H1 (cell line): ENCODE results near the gene BLMH. TPM values are rescaled to one million over a fixed set of nuclear protein-coding genes. Genes with fewer than 3 reads are reported as not detected.

Source experiments
- CTCF ChIA-PET: fragments of 300-600 bp; sonication (Branson Sonifier 250); formaldehyde crosslinking; loops from one replicate; lab custom pipeline; 2021; ENCODE audit not compliant: partially characterized antibody; lab: Charles Lee
- POLR2A ChIA-PET: fragments of 300-600 bp; sonication (Branson Sonifier 250); formaldehyde crosslinking; loops from one replicate; lab custom pipeline; 2021; ENCODE audit warnings: inconsistent platforms; ENCODE audit not compliant: partially characterized antibody; lab: Charles Lee
- DNase-seq, 2 experiments: peaks; one replicate each; pipeline versions ENCODE4 v3.0.0 to v3.0.0-alpha.2; 2010 to 2022; ENCODE audit warnings: low spot score in 2 of 2, low read depth in 1 of 2, mixed read lengths in 1 of 2
- FAIRE-seq: peaks from 2 replicates; lab custom pipeline; 2011; peaks lifted over from hg19 to GRCh38; lab: Jason Lieb, UNC
- H2AFZ ChIP-seq: 2 replicates; pipeline ENCODE4 v1.8.1; 2012; ENCODE audit warnings: low read length, inconsistent platforms
- H2AK5ac ChIP-seq: 2 replicates; pipeline ENCODE4 v1.6.1; 2013; ENCODE audit warnings: low read depth, low read length
- H2BK120ac ChIP-seq: replicated peaks from 2 replicates; pipeline ENCODE3; 2013; ENCODE audit warnings: low read depth, low read length, inconsistent platforms
- H2BK12ac ChIP-seq: 2 replicates; pipeline ENCODE4 v1.6.1; 2013; ENCODE audit warnings: low read depth, low read length
- H2BK15ac ChIP-seq: 2 replicates; pipeline ENCODE4 v1.6.1; 2013; ENCODE audit warnings: low read length
- H2BK20ac ChIP-seq: 2 replicates; pipeline ENCODE4 v1.6.1; 2013; ENCODE audit warnings: low read length
- H2BK5ac ChIP-seq: 2 replicates; pipeline ENCODE4 v1.6.1; 2013; ENCODE audit warnings: low read depth, low read length
- H3K14ac ChIP-seq: 2 replicates; pipeline ENCODE4 v1.6.1; 2013; ENCODE audit warnings: inconsistent platforms; ENCODE audit not compliant: insufficient read length
- H3K18ac ChIP-seq: 2 replicates; pipeline ENCODE4 v1.6.1; 2013; ENCODE audit warnings: low read length; ENCODE audit errors: extremely low read depth
- H3K23ac ChIP-seq: 2 replicates; pipeline ENCODE4 v1.6.1; 2013; ENCODE audit warnings: inconsistent platforms; ENCODE audit not compliant: insufficient read length
- H3K23me2 ChIP-seq: 2 replicates; pipeline ENCODE4 v1.6.1; 2013; ENCODE audit warnings: low read depth, low read length
- H3K27ac ChIP-seq: 2 replicates; pipeline ENCODE4 v1.6.1; 2011; ENCODE audit warnings: low read depth, low read length, inconsistent platforms
- H3K27me3 ChIP-seq, 4 experiments: replicated peaks in 1 of 4; 1 replicate in 1 of 4; 2 replicates in 3 of 4; pipeline versions ENCODE4 v1.6.1 to v1.8.1; 2011 to 2013; ENCODE audit warnings: low read length in 3 of 4, mild to moderate bottlenecking in 3 of 4, inconsistent platforms in 2 of 4, mixed read lengths in 2 of 4, moderate library complexity in 1 of 4; ENCODE audit not compliant: control insufficient read depth in 3 of 4, insufficient read depth in 3 of 4; ENCODE audit errors: extremely low read depth in 1 of 4
- H3K36me3 ChIP-seq, 4 experiments: 2 replicates each; pipeline versions ENCODE4 v1.6.1 to v1.8.1; 2011 to 2013; ENCODE audit warnings: mild to moderate bottlenecking in 4 of 4, low read length in 3 of 4, moderate library complexity in 2 of 4, control low read depth in 1 of 4, inconsistent platforms in 1 of 4; ENCODE audit not compliant: insufficient read depth in 4 of 4, control insufficient read depth in 2 of 4
- H3K4ac ChIP-seq: replicated peaks from 2 replicates; pipeline ENCODE3; 2013; ENCODE audit warnings: low read length, low read depth, mixed read lengths, inconsistent platforms; ENCODE audit not compliant: insufficient read length
- H3K4me1 ChIP-seq, 4 experiments: replicated peaks in 1 of 4; 1 replicate in 1 of 4; 2 replicates in 3 of 4; pipeline versions ENCODE4 v1.6.1 to v1.8.1; 2011 to 2013; ENCODE audit warnings: low read length in 3 of 4, inconsistent platforms in 2 of 4, mixed read lengths in 1 of 4; ENCODE audit not compliant: insufficient read depth in 4 of 4, control insufficient read depth in 3 of 4
- H3K4me2 ChIP-seq, 2 experiments: 2 replicates each; pipeline versions ENCODE4 v1.6.1 to v1.8.1; 2011 to 2013; ENCODE audit warnings: low read depth in 2 of 2, low read length in 2 of 2, control low read depth in 1 of 2, inconsistent platforms in 1 of 2, mild to moderate bottlenecking in 1 of 2; ENCODE audit not compliant: insufficient read depth in 1 of 2
- H3K4me3 ChIP-seq, 4 experiments: fragments of 200-600, 300-600 bp in 1 of 4; sonication (generic), shearing (Covaris generic), sonication (Bioruptor Twin) in 1 of 4; 2 replicates each; pipeline versions ENCODE4 v1.5.1 to v1.8.1; 2011 to 2016; ENCODE audit warnings: low read length in 4 of 4, low read depth in 3 of 4, control low read depth in 2 of 4, inconsistent platforms in 2 of 4, mild to moderate bottlenecking in 2 of 4, mixed read lengths in 1 of 4, moderate library complexity in 1 of 4; ENCODE audit not compliant: insufficient read depth in 2 of 4; ENCODE audit errors: extremely low read depth in 1 of 4
- H3K56ac ChIP-seq: replicated peaks from 2 replicates; pipeline ENCODE3; 2013; ENCODE audit warnings: low read depth, mild to moderate bottlenecking, mixed read lengths, low read length, inconsistent platforms; ENCODE audit not compliant: insufficient read length
- H3K79me1 ChIP-seq: 2 replicates; pipeline ENCODE4 v1.6.1; 2013; ENCODE audit warnings: low read depth, low read length, control low read depth
- H3K79me2 ChIP-seq, 2 experiments: 2 replicates each; pipeline versions ENCODE4 v1.6.1 to v1.8.1; 2012 to 2013; ENCODE audit warnings: low read length in 2 of 2, mild to moderate bottlenecking in 2 of 2, inconsistent platforms in 1 of 2; ENCODE audit not compliant: insufficient read depth in 2 of 2, control insufficient read depth in 1 of 2
- H3K9ac ChIP-seq, 4 experiments: replicated peaks in 1 of 4; 1 replicate in 1 of 4; 2 replicates in 3 of 4; pipeline versions ENCODE4 v1.6.1 to v1.8.1; 2011 to 2013; ENCODE audit warnings: low read depth in 3 of 4, low read length in 3 of 4, control low read depth in 2 of 4, mild to moderate bottlenecking in 2 of 4, moderate library complexity in 2 of 4, inconsistent platforms in 1 of 4; ENCODE audit errors: extremely low read depth in 1 of 4
- H3K9me3 ChIP-seq, 2 experiments: 2 replicates each; pipeline versions ENCODE4 v1.6.1 to v1.8.1; 2012 to 2013; ENCODE audit warnings: mild to moderate bottlenecking in 2 of 2, moderate library complexity in 2 of 2, control low read depth in 1 of 2, inconsistent platforms in 1 of 2, low read depth in 1 of 2, low read length in 1 of 2, mixed read lengths in 1 of 2; ENCODE audit not compliant: insufficient read depth in 2 of 2
- H4K20me1 ChIP-seq, 2 experiments: replicated peaks in 1 of 2; 2 replicates each; pipeline versions ENCODE3 to v1.8.1; 2011 to 2013; ENCODE audit warnings: inconsistent platforms in 2 of 2, low read length in 2 of 2, mild to moderate bottlenecking in 1 of 2; ENCODE audit not compliant: insufficient read depth in 2 of 2, control insufficient read depth in 1 of 2
- H4K5ac ChIP-seq: 2 replicates; pipeline ENCODE4 v1.6.1; 2013; ENCODE audit warnings: low read length, low read depth, mixed read lengths, inconsistent platforms; ENCODE audit not compliant: insufficient read length
- H4K8ac ChIP-seq: 2 replicates; pipeline ENCODE4 v1.8.0; 2013; ENCODE audit warnings: mild to moderate bottlenecking, moderate library complexity, low read length, inconsistent platforms; ENCODE audit not compliant: insufficient read depth; ENCODE audit errors: extremely low read depth
- H4K91ac ChIP-seq: replicated peaks from 2 replicates; pipeline ENCODE3; 2013; ENCODE audit warnings: low read length, mixed read lengths, inconsistent platforms; ENCODE audit not compliant: insufficient read length
- BCL11A ChIP-seq, 2 experiments: IDR thresholded peaks; one replicate each; pipeline ENCODE4 v1.6.1; 2011; ENCODE audit warnings: low read depth in 2 of 2, low read length in 2 of 2, mild to moderate bottlenecking in 2 of 2
- WGBS, 2 experiments: shearing (Covaris generic) in 1 of 2; methylation state at CpG; one replicate each; pipeline versions ENCODE4 v1.1.6 to v1.1.7; 2013 to 2015; ENCODE audit warnings: low lambda C conversion rate in 2 of 2, mixed read lengths in 2 of 2, inconsistent platforms in 1 of 2, low coverage in 1 of 2, missing lambda C conversion rate in 1 of 2; ENCODE audit not compliant: insufficient replicate concordance in 2 of 2, insufficient coverage in 1 of 2, insufficient read length in 1 of 2; ENCODE audit errors: extremely low coverage in 1 of 2, missing lambda C conversion rate in 1 of 2; 5-methylcytosine and 5-hydroxymethylcytosine counted together
- polyA plus RNA-seq, 7 experiments: library from polyadenylated mRNA; depleted of rRNA in 3 of 7; stranded (reverse) in 5 of 7; unstranded in 2 of 7; fragments of >200 nt in 5 of 7; fragments of 200-250 nt in 2 of 7; gene quantifications; 1 replicate in 5 of 7; 2 replicates in 1 of 7; 4 replicates in 1 of 7; pipeline versions ENCODE4 v1.2.1 to v1.2.3, GENCODE V29; 2011 to 2013; ENCODE audit warnings: missing spikeins in 2 of 7, mixed read lengths in 2 of 7
- total RNA-seq: library from RNA; stranded (reverse); fragmentation: NEBNext Ultra II Directional; extraction: Animal tissue kit (Norgen Biotek cat#: 25700); gene quantifications from 2 replicates; pipeline ENCODE4 v1.2.1, GENCODE V29; 2021

The BLMH gene
- total and polyA plus RNA-seq, 2 of the 8 experiments (the other 6 are each of a cell fraction or from before 2014, with no cell fraction given), result 18.2 to 74.3 TPM

- Histone ChIP-seq H4K5ac (no peak overlapping the region), H3K4me2 (no peak overlapping the region), H3K4me3 (no peak overlapping the region), H2AFZ (no peak overlapping the region), H3K4ac (no peak overlapping the region)
- POLR2A ChIA-PET, result no interaction called here
- FAIRE-seq, result no peak
- TF ChIP-seq BCL11A (IDR thresholded peaks at IDR 0.05; ENCODE audit: low read depth in 2 of 2, low read length in 2 of 2), result no peak
- TF ChIP-seq, all 59 proteins: peak for 0
- Histone ChIP-seq H2BK5ac (no peak overlapping the region), H4K91ac (no peak overlapping the region), H3K23me2 (no peaks in the 10 kb centered on the region), H2BK20ac (no peak overlapping the region), H3K36me3 (no peaks in the 10 kb centered on the region), H2BK15ac (no peak overlapping the region), H3K9ac (no peak overlapping the region), H3K27me3 (no peaks in the 10 kb centered on the region), H4K8ac (no peak overlapping the region), H2BK120ac (no peak overlapping the region), H3K27ac (no peak overlapping the region), H3K56ac (no peak overlapping the region), H3K79me1 (no peaks in the 10 kb centered on the region), H3K14ac (no peak overlapping the region), H3K23ac (no peak overlapping the region), H3K79me2 (no peaks in the 10 kb centered on the region), H3K4me1 (no peaks in the 10 kb centered on the region), H2BK12ac (no peak overlapping the region), H2AK5ac (no peak overlapping the region), H4K20me1 (no peaks in the 10 kb centered on the region), H3K18ac (no peak overlapping the region), H3K9me3 (no peaks in the 10 kb centered on the region)
- 81% methylated on average over 5 of the region's 5 CpGs; no CpG with 5 or more reads in 1 of the 2 experiments for WGBS, 2 experiments
- DNase-seq, result no peak
- CTCF ChIA-PET, result interaction anchor here (0.6 to 2.3 kb wide), 3 partner anchors 12 to 219 kb away, joined by 3 to 17 read pairs (median 3); no protein-coding TSS in a partner anchor
These were observed 31.6 kb upstream of the BLMH start for GRCh38 chr17:30323262-30323894.
